ENCODE data around the gene STAT6.

DNA sequence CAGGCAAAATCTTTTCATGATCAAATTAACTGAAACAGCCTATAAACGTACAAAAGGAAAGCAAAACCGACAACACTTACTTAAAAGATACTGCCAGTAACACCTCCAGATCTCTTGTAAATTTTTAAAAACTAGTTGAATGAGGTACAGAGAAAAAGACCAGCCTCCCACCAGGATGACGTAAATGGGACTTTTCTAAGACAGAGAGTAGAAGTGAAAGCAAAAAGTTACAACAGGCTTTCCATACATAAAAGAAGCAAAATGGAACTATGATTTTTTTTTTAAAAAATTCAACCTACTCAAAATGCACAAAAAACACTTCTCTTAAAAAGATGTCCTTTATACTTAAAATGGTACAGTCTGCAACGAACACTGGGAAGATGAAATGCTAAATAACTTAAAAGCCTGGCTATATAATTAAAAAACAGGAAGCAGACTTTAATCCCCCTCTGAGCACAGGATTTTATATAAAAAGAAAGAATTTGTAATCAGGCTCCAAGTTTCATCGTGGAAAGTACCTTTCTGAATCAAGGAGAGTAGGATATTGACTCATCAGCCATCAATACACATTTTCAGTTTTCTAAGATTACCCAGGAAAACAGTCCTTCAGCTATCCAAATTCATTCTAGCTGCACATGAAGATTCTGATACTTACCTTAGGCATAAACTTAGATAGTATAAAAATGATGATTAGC, 47.0 kb downstream of the STAT6 start:
- TF ChIP-seq EZH2 (IDR thresholded peaks at IDR 0.05; ENCODE audit: low read depth) (no peak), CTCF (conservative IDR thresholded peaks at IDR 0.05) (no peak)
